ENCODE data around the gene NPTX2.

DNA sequence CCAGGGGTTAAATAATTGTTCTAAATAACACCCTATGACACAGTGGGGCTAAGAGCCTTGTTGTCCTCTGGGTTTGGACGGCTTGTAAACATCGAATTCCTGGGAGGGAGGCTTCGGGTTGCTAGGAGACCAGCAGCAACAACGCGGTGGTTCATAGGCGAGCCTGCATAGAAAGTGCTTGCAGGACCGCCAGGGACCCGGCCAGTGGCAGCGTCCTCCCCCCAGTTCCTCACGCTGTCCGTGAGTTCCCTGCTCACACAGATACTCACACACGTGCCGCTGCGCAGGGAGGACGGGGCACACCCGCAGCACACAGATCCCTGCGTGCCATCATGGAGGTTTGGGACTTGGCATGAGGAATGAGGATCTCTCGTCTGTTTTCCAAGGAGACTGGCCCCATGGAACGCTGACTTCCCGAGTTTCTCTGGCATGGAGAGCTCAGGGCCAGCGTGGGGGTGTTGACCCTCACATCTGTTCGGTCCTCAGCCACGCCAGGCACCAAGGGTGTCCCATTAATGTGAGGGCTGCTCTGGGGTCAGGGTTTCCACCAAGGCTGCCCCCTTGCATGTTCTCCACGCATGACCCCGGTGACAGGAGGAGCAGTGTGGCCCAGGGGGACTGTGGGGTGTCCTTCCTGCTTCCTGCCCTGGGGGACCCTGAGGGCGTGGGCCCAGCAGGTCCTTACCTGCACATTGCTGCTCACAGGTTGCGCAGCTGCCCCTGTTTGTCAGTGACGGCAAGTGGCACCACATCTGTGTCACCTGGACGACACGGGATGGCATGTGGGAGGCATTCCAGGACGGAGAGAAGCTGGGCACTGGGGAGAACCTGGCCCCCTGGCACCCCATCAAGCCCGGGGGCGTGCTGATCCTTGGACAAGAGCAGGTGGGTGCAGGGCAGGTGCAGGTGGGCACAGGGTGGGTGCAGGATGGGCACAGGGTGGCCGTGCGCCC lies 9.7 kb downstream of the NPTX2 start:
- no peak for TF ChIP-seq POLR2AphosphoS5 (IDR thresholded peaks at IDR 0.05)
- TF ChIP-seq, protein P1, sequence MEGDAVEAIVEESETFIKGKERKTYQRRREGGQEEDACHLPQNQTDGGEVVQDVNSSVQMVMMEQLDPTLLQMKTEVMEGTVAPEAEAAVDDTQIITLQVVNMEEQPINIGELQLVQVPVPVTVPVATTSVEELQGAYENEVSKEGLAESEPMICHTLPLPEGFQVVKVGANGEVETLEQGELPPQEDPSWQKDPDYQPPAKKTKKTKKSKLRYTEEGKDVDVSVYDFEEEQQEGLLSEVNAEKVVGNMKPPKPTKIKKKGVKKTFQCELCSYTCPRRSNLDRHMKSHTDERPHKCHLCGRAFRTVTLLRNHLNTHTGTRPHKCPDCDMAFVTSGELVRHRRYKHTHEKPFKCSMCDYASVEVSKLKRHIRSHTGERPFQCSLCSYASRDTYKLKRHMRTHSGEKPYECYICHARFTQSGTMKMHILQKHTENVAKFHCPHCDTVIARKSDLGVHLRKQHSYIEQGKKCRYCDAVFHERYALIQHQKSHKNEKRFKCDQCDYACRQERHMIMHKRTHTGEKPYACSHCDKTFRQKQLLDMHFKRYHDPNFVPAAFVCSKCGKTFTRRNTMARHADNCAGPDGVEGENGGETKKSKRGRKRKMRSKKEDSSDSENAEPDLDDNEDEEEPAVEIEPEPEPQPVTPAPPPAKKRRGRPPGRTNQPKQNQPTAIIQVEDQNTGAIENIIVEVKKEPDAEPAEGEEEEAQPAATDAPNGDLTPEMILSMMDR (IDR thresholded peaks at IDR 0.05): no peak
